DMS114 treated with DMSO at 0.1 percent for 48 hours (cell line): ENCODE results near the gene APBA2.
"Not testable (repeated sequence)": the region's sequence is repeated elsewhere in the genome, so short reads cannot be mapped to it uniquely, and the experiment has no call there.

ENCODE experiments used
- DNase-seq: peaks from one replicate; lab custom pipeline; 2025; ENCODE audit not compliant: unreplicated experiment; lab: John Stamatoyannopoulos, UW

The APBA2 gene

GRCh38 chr15:28885630-28886430 is at the start of gene APBA2:
TSS of gene APBA2 (plus strand) at chr15:28885974. CDS start at chr15:29053885, 167,911 bp downstream.
- DNase-seq = no peak

- DNase-seq = not testable (repeated sequence)
Observed at GRCh38 chr15:28840285-28840684, 45.5 kb upstream of the APBA2 start.

GRCh38 chr15:28842210-28842609 is 43.6 kb upstream of the APBA2 start:
- DNase-seq = not testable (repeated sequence)

GRCh38 chr15:28843520-28843919 is 42.3 kb upstream of the APBA2 start:
- not testable (repeated sequence) for DNase-seq

- not testable (repeated sequence) for DNase-seq
Observed at GRCh38 chr15:28844147-28844546, 41.6 kb upstream of the APBA2 start.

- not testable (repeated sequence) for DNase-seq
Observed at GRCh38 chr15:28847247-28847646, 38.5 kb upstream of the APBA2 start.

- DNase-seq = not testable (repeated sequence)
Observed at GRCh38 chr15:28847959-28848358, 37.8 kb upstream of the APBA2 start.

- DNase-seq = not testable (repeated sequence)
Observed at GRCh38 chr15:28848521-28848920, 37.3 kb upstream of the APBA2 start, which contains the start of gene GOLGA6L7. TSS of gene GOLGA6L7 (minus strand) at chr15:28848644. CDS start at chr15:28848549, 95 bp downstream.

- DNase-seq = not testable (repeated sequence)
Observed at GRCh38 chr15:28849271-28849670, 36.5 kb upstream of the APBA2 start.

- DNase-seq = not testable (repeated sequence)
Observed at GRCh38 chr15:28849766-28850165, 36.0 kb upstream of the APBA2 start.

- DNase-seq = not testable (repeated sequence)
Observed at GRCh38 chr15:28853654-28854053, 32.1 kb upstream of the APBA2 start.

- not testable (repeated sequence) for DNase-seq
Observed at GRCh38 chr15:28854578-28854977, 31.2 kb upstream of the APBA2 start.

- no peak for DNase-seq
Observed at GRCh38 chr15:28861031-28861534, 24.7 kb upstream of the APBA2 start.

GRCh38 chr15:28861589-28862293 is 24.0 kb upstream of the APBA2 start:
- DNase-seq = not testable (repeated sequence)

GRCh38 chr15:28868744-28869345 is 16.9 kb upstream of the APBA2 start:
- no peak for DNase-seq

- DNase-seq = no peak
Observed at GRCh38 chr15:28871168-28871567, 14.6 kb upstream of the APBA2 start.

GRCh38 chr15:28873006-28873405 is 12.8 kb upstream of the APBA2 start:
- DNase-seq = no peak

GRCh38 chr15:28873585-28874190 is 12.1 kb upstream of the APBA2 start:
- DNase-seq = no peak

- DNase-seq = no peak
Observed at GRCh38 chr15:28875461-28876000, 10.2 kb upstream of the APBA2 start.

- no peak for DNase-seq
Observed at GRCh38 chr15:28876131-28876844, 9.5 kb upstream of the APBA2 start.
